Measurements from ENCODE around the gene RAD50. TPM values are rescaled to one million over a fixed set of nuclear protein-coding genes. Genes with fewer than 3 reads are reported as not detected.

RAD50 gene
- total RNA-seq, 2 donors from 2014 or later = 20.2 to 37.0 TPM

- H3K9me3 ChIP-seq = no peaks in the 10 kb centered on the region
- H3K36me3 ChIP-seq = peaks cover 0 to 3% of the 10 kb centered on the region in 2 donors
- WGBS = 94% methylated on average over 4 of the region's 4 CpGs
- no peak for DNase-seq (ENCODE audit: low spot score)
- no peak overlapping the region for H3K4me3 ChIP-seq
- H3K27ac ChIP-seq = no peak overlapping the region
- TF ChIP-seq POLR2A (IDR thresholded peaks at IDR 0.05) = no peak
- TF ChIP-seq, protein P1, sequence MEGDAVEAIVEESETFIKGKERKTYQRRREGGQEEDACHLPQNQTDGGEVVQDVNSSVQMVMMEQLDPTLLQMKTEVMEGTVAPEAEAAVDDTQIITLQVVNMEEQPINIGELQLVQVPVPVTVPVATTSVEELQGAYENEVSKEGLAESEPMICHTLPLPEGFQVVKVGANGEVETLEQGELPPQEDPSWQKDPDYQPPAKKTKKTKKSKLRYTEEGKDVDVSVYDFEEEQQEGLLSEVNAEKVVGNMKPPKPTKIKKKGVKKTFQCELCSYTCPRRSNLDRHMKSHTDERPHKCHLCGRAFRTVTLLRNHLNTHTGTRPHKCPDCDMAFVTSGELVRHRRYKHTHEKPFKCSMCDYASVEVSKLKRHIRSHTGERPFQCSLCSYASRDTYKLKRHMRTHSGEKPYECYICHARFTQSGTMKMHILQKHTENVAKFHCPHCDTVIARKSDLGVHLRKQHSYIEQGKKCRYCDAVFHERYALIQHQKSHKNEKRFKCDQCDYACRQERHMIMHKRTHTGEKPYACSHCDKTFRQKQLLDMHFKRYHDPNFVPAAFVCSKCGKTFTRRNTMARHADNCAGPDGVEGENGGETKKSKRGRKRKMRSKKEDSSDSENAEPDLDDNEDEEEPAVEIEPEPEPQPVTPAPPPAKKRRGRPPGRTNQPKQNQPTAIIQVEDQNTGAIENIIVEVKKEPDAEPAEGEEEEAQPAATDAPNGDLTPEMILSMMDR (IDR thresholded peaks at IDR 0.05) = no peak
- no peak for TF ChIP-seq POLR2AphosphoS5 (IDR thresholded peaks at IDR 0.05)
- no peaks in the 10 kb centered on the region for H3K27me3 ChIP-seq (replicated peaks; ENCODE audit: insufficient read depth)
- intact Hi-C loops (cut with DNase I) = no loop called here
- no peaks in the 10 kb centered on the region for H3K4me1 ChIP-seq (replicated peaks)
Observed at GRCh38 chr5:132640613-132641012, 83.8 kb downstream of the RAD50 start.

GRCh38 chr5:132641241-132641723, 84.5 kb downstream of the RAD50 start:
- H3K4me3 ChIP-seq = no peak overlapping the region
- no peaks in the 10 kb centered on the region for H3K4me1 ChIP-seq (replicated peaks)
- TF ChIP-seq POLR2AphosphoS5 (IDR thresholded peaks at IDR 0.05) (no peak), POLR2A (IDR thresholded peaks at IDR 0.05) (no peak)
- TF ChIP-seq, protein P1 (IDR thresholded peaks at IDR 0.05) = no peak
- 98% methylated on average over 3 of the region's 3 CpGs for WGBS
- no peak overlapping the region for H3K27ac ChIP-seq
- H3K36me3 ChIP-seq = peaks cover 0 to 3% of the 10 kb centered on the region in 2 donors
- no peaks in the 10 kb centered on the region for H3K9me3 ChIP-seq
- intact Hi-C loops (cut with DNase I) = no loop called here
- DNase-seq (ENCODE audit: low spot score) = no peak
- H3K27me3 ChIP-seq (replicated peaks; ENCODE audit: insufficient read depth) = no peaks in the 10 kb centered on the region

DNA sequence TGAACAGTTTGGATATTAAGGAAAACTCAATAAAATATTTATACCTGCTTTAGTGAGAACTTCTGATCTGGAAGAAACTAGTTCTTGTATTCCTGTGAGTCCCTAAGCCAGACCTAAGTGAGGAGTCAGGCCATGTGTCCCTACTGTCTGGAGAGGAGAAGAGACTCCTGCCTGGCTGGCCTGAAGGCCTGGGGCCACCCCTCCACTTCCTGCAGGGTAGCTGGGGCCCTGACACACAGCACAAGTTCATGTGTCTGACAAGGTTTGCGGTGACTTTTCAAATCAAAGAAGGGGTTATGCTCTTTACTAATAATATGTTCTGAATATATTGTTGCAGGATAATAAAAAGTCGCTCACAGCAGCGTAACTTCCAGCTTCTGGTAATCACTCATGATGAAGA, 85.1 kb downstream of the RAD50 start:
- TF ChIP-seq POLR2A (IDR thresholded peaks at IDR 0.05) = no peak
- TF ChIP-seq POLR2AphosphoS5 (IDR thresholded peaks at IDR 0.05) = no peak
- TF ChIP-seq, protein P1 (IDR thresholded peaks at IDR 0.05) = no peak
- Histone ChIP-seq H3K36me3 (peaks cover 0 to 3% of the 10 kb centered on the region in 2 donors), H3K27me3 (replicated peaks; ENCODE audit: insufficient read depth) (no peaks in the 10 kb centered on the region), H3K9me3 (no peaks in the 10 kb centered on the region), H3K4me1 (replicated peaks) (no peaks in the 10 kb centered on the region), H3K27ac (no peak overlapping the region), H3K4me3 (no peak overlapping the region)
- DNase-seq (ENCODE audit: low spot score) = no peak
- intact Hi-C loops (cut with DNase I) = no loop called here
- 94% methylated on average over 3 of the region's 3 CpGs for whole genome bisulfite sequencing

GRCh38 chr5:132644177-132644576, 87.4 kb downstream of the RAD50 start:
- intact Hi-C loops (cut with DNase I) = no loop called here
- Histone ChIP-seq H3K27me3 (replicated peaks; ENCODE audit: insufficient read depth) (no peaks in the 10 kb centered on the region), H3K4me3 (no peak overlapping the region), H3K9me3 (no peaks in the 10 kb centered on the region), H3K4me1 (replicated peaks) (no peaks in the 10 kb centered on the region), H3K27ac (no peak overlapping the region), H3K36me3 (no peaks in the 10 kb centered on the region)
- DNase-seq (ENCODE audit: low spot score) = no peak
- TF ChIP-seq POLR2A (IDR thresholded peaks at IDR 0.05) (no peak), POLR2AphosphoS5 (IDR thresholded peaks at IDR 0.05) (no peak)
- TF ChIP-seq, protein P1 (IDR thresholded peaks at IDR 0.05) = no peak

- TF ChIP-seq POLR2AphosphoS5 (IDR thresholded peaks at IDR 0.05) (no peak), POLR2A (IDR thresholded peaks at IDR 0.05) (no peak)
- TF ChIP-seq, protein P1 (IDR thresholded peaks at IDR 0.05) = no peak
- no peak overlapping the region for H3K4me3 ChIP-seq
- H3K36me3 ChIP-seq = no peaks in the 10 kb centered on the region
- intact Hi-C loops (cut with DNase I) = no loop called here
- H3K9me3 ChIP-seq = no peaks in the 10 kb centered on the region
- no peak overlapping the region for H3K27ac ChIP-seq
- 87% methylated on average over 11 of the region's 11 CpGs for WGBS
- no peaks in the 10 kb centered on the region for H3K4me1 ChIP-seq (replicated peaks)
- no peak for DNase-seq (ENCODE audit: low spot score)
- H3K27me3 ChIP-seq (replicated peaks; ENCODE audit: insufficient read depth) = no peaks in the 10 kb centered on the region
Observed at GRCh38 chr5:132646583-132647266, 89.9 kb downstream of the RAD50 start.
